SK-N-SH (cell line): ENCODE measurements around the gene PSMG4. TPM values are rescaled to one million over a fixed set of nuclear protein-coding genes. Genes with fewer than 3 reads are reported as not detected.

Source experiments
- CTCF ChIA-PET: fragments of 300-600, 350-600 bp; formaldehyde crosslinking; extraction: SDS; loops from one replicate; lab custom pipeline; 2021; lab: Yijun Ruan, JAX
- POLR2A ChIA-PET: fragments of 350-600 bp; sonication (Branson Sonifier 250); formaldehyde crosslinking; extraction: SDS; loops from one replicate; lab custom pipeline; 2020; ENCODE audit warnings: antibody characterized with exemption, inconsistent platforms; lab: Yijun Ruan, JAX
- DNase-seq: peaks from one replicate; pipeline ENCODE4 v3.0.0; 2012
- H2AFZ ChIP-seq: fragments of 200-600 bp; sonication (generic); 2 replicates; pipeline ENCODE4 v1.8.1; 2016; ENCODE audit warnings: antibody characterized with exemption, mild to moderate bottlenecking, low read depth
- H3F3A ChIP-seq: fragments of 200-600 bp; sonication (generic); replicated peaks from 2 replicates; pipeline ENCODE3; 2016; ENCODE audit warnings: antibody characterized with exemption, mild to moderate bottlenecking; ENCODE audit not compliant: insufficient read depth
- H3K27ac ChIP-seq, 2 experiments: fragments of 200-500 bp in 1 of 2; fragments of 200-600 bp in 1 of 2; sonication (Bioruptor generic) in 1 of 2; sonication (generic), shearing (Covaris generic) in 1 of 2; 2 replicates each; pipeline versions ENCODE4 v1.5.1 to v1.6.1; 2014 to 2016; ENCODE audit warnings: low read depth in 2 of 2, inconsistent platforms in 1 of 2, low read length in 1 of 2, mild to moderate bottlenecking in 1 of 2, mixed read lengths in 1 of 2
- H3K27me3 ChIP-seq: fragments of 200-600 bp; sonication (generic), shearing (Covaris generic); 2 replicates; pipeline ENCODE4 v1.6.1; 2016; ENCODE audit warnings: mixed run types; ENCODE audit not compliant: insufficient read depth
- H3K36me3 ChIP-seq, 2 experiments: fragments of 200-500 bp in 1 of 2; fragments of 200-600 bp in 1 of 2; sonication (Bioruptor generic) in 1 of 2; sonication (generic) in 1 of 2; replicated peaks in 1 of 2; 2 replicates each; pipeline versions ENCODE3 to v1.5.1; 2014 to 2016; ENCODE audit warnings: low read length in 1 of 2, mild to moderate bottlenecking in 1 of 2; ENCODE audit not compliant: insufficient read depth in 2 of 2, control insufficient read depth in 1 of 2
- H3K4me1 ChIP-seq, 2 experiments: fragments of 200-500 bp in 1 of 2; fragments of 200-600 bp in 1 of 2; sonication (Bioruptor generic) in 1 of 2; sonication (generic), shearing (Covaris generic) in 1 of 2; 2 replicates each; pipeline versions ENCODE4 v1.5.1 to v1.6.1; 2014 to 2016; ENCODE audit warnings: low read depth in 1 of 2, low read length in 1 of 2, mixed run types in 1 of 2; ENCODE audit not compliant: insufficient read depth in 2 of 2, control insufficient read depth in 1 of 2
- H3K4me2 ChIP-seq: fragments of 200-600 bp; sonication (generic), shearing (Covaris generic); 2 replicates; pipeline ENCODE4 v1.6.1; 2017; ENCODE audit warnings: mixed run types
- H3K4me3 ChIP-seq, 2 experiments: fragments of 200-500 bp in 1 of 2; fragments of 200-600 bp in 1 of 2; sonication (Bioruptor generic) in 1 of 2; sonication (generic), shearing (Covaris generic) in 1 of 2; 2 replicates each; pipeline versions ENCODE4 v1.5.1 to v1.8.1; 2014 to 2016; ENCODE audit warnings: low read depth in 2 of 2, inconsistent platforms in 1 of 2, low read length in 1 of 2, mild to moderate bottlenecking in 1 of 2, mixed read lengths in 1 of 2, moderate library complexity in 1 of 2
- H3K79me2 ChIP-seq: fragments of 200-600 bp; sonication (generic); 2 replicates; pipeline ENCODE4 v1.8.1; 2017; ENCODE audit warnings: mild to moderate bottlenecking; ENCODE audit not compliant: insufficient read depth
- H3K9ac ChIP-seq: fragments of 200-600 bp; sonication (generic); 2 replicates; pipeline ENCODE4 v1.6.1; 2017; ENCODE audit warnings: mixed run types
- H3K9me2 ChIP-seq: fragments of 200-600 bp; sonication (generic); 2 replicates; pipeline ENCODE4 v1.6.1; 2017; ENCODE audit warnings: mixed run types
- H3K9me3 ChIP-seq: fragments of 200-600 bp; sonication (generic); 2 replicates; pipeline ENCODE4 v1.6.1; 2017; ENCODE audit warnings: mixed run types, mild to moderate bottlenecking, moderate library complexity
- H4K20me1 ChIP-seq: fragments of 200-600 bp; sonication (generic); 2 replicates; pipeline ENCODE4 v1.6.1; 2017; ENCODE audit warnings: mild to moderate bottlenecking, mixed run types; ENCODE audit not compliant: insufficient read depth
- CHD2 ChIP-seq: fragments of 150-350 bp; IDR thresholded peaks from 2 replicates; pipeline ENCODE4 v1.6.1; 2018; ENCODE audit warnings: low read length; ENCODE audit not compliant: partially characterized antibody
- FOXJ3 ChIP-seq: sonication (generic); formaldehyde crosslinking; IDR thresholded peaks from 2 replicates; pipeline ENCODE4 v1.5.1; 2020; ENCODE audit warnings: mild to moderate bottlenecking, missing genetic modification reagents
- GABPA ChIP-seq: IDR thresholded peaks from 2 replicates; pipeline ENCODE4 v1.4.0; 2012; ENCODE audit warnings: low read depth, mild to moderate bottlenecking
- JUND ChIP-seq: IDR thresholded peaks from 2 replicates; pipeline ENCODE4 v1.4.0; 2012
- MEF2A ChIP-seq: IDR thresholded peaks from 2 replicates; pipeline ENCODE4 v1.4.0; 2012; ENCODE audit warnings: low read depth, borderline replicate concordance
- MXI1 ChIP-seq: IDR thresholded peaks from 2 replicates; pipeline ENCODE4 v1.6.1; 2012; ENCODE audit warnings: mild to moderate bottlenecking, low read depth, low read length, improper control_type of control experiment
- NFIC ChIP-seq: IDR thresholded peaks from 2 replicates; pipeline ENCODE4 v1.4.0; 2012; ENCODE audit warnings: borderline replicate concordance
- RXRA ChIP-seq: IDR thresholded peaks from 2 replicates; pipeline ENCODE4 v1.4.0; 2012; ENCODE audit warnings: low read depth, mild to moderate bottlenecking, borderline replicate concordance
- SIN3A ChIP-seq: IDR thresholded peaks from 2 replicates; pipeline ENCODE4 v1.6.1; 2012; ENCODE audit warnings: low read depth, mild to moderate bottlenecking, low read length, moderate library complexity, borderline replicate concordance
- TEAD4 ChIP-seq: IDR thresholded peaks from 2 replicates; pipeline ENCODE4 v1.4.0; 2012; ENCODE audit warnings: mild to moderate bottlenecking, borderline replicate concordance; ENCODE audit not compliant: insufficient read depth
- YY1 ChIP-seq: IDR thresholded peaks from 2 replicates; pipeline ENCODE4 v1.4.0; 2012; ENCODE audit warnings: low read depth, mild to moderate bottlenecking
- WGBS: methylation state at CpG from one replicate; pipeline ENCODE4 v1.1.6; 2017; ENCODE audit warnings: low lambda C conversion rate; 5-methylcytosine and 5-hydroxymethylcytosine counted together
- polyA plus RNA-seq, 3 experiments: library from polyadenylated mRNA; depleted of rRNA; stranded (reverse); fragments of >200 nt; gene quantifications; 2 replicates each; pipeline ENCODE4 v1.2.3, GENCODE V29; 2012
- TF ChIP-seq, protein P1 (sequence below): IDR thresholded peaks from 2 replicates; pipeline ENCODE4 v1.4.0; 2012; ENCODE audit warnings: low read depth
- TF ChIP-seq, protein P2 (sequence below): fragments of 200-600 bp; sonication (generic); IDR thresholded peaks from 2 replicates; pipeline ENCODE4 v1.6.1; 2017; ENCODE audit warnings: antibody characterized with exemption, mild to moderate bottlenecking, moderate library complexity
- TF ChIP-seq, protein P3 (sequence below): IDR thresholded peaks from 2 replicates; pipeline ENCODE4; 2012

The PSMG4 gene
- polyA plus RNA-seq, 1 of the 3 experiments (the other 2 are of a cell fraction): 61.3 TPM

DNA sequence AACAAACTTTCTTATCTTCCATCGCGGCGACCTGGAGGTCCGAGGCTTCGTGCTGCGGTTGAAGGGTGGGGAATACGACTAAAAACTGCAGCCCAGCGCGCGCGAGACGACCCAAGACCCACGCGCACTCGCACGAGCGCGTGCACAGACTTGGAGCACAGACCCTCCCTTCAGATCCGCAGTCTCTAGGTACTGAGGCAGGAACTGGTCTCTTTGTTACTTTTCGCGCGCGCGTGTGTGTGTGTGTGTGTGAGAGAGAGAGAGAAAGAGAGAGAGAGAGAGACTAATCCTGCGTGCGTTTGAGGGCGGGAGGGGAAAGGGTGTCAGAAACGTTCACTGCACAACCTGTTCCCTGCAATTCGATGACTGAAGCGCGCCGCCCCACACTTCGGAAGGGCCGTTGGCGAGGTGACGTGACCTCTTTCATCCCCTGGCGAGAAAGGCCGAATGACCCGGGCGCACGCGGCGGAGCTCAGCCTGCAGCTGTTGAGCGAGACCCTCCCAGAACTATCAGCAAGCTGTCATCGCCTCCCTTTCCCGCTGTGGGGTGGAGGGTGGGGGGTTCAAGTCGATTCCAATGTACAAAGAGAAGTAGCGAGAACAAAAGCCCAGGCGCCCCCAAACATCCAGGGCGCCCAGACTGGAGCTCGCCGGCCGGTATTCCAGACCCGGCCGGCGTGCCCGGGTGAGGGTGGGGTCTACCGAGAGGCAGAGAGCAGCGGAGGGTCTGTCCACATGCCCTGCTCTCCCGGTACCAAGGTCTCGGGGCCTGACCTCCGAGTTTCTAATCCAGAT, 29.8 kb upstream of the PSMG4 start:
- ChIA-PET POLR2A (interaction anchor here (0.8 to 5.1 kb wide), 10 partner anchors 10 to 110 kb away, joined by 3 to 88 read pairs (median 8); partner anchors contain the start of genes BPHL, PSMG4 and TUBB2A), CTCF (interaction anchor here (0.6 to 9.6 kb wide), 11 partner anchors 9 to 89 kb away, joined by 3 to 63 read pairs (median 3); partner anchors contain the start of genes PSMG4 and TUBB2A)
- Histone ChIP-seq H2AFZ (no peak overlapping the region), H3F3A (peaks cover 22% of the 10 kb centered on the region), H4K20me1 (peaks cover 13% of the 10 kb centered on the region), H3K4me2 (peak overlapping the region; percentile 94), H3K4me1 (peaks cover 11 to 17% of the 10 kb centered on the region in 2 experiments; a peak in 3 of 4 replicates), H3K36me3 (peaks cover 0 to 5% of the 10 kb centered on the region in 2 experiments), H3K79me2 (peaks cover 16% of the 10 kb centered on the region; the same call in 1 of the 2 replicates), H3K4me3 (peak overlapping the region; percentile 84 to 86), H3K9me3 (no peaks in the 10 kb centered on the region), H3K9ac (0 out of 2 replicates have a peak overlapping the region, but pooled peaks have one; percentile 10), H3K27ac (peak overlapping the region in 1 of 2 experiments; percentile 97; a peak in 2 of 4 replicates), H3K27me3 (peaks cover 15% of the 10 kb centered on the region; the same call in 1 of the 2 replicates), H3K9me2 (no peaks in the 10 kb centered on the region)
- no peak for DNase-seq
- 0 out of 2 replicates have a peak, but pooled peaks have one; percentile 29 for TF ChIP-seq FOXJ3 (CRISPR knock-in tag)
- no peak for TF ChIP-seq TEAD4
- TF ChIP-seq, protein P1, sequence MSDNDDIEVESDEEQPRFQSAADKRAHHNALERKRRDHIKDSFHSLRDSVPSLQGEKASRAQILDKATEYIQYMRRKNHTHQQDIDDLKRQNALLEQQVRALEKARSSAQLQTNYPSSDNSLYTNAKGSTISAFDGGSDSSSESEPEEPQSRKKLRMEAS: peak; percentile 31; the same call in 1 of the 2 replicates
- TF ChIP-seq MXI1: 0 out of 2 replicates have a peak, but pooled peaks have one; percentile 51
- WGBS: 11% methylated on average over 61 of the region's 62 CpGs

DNA sequence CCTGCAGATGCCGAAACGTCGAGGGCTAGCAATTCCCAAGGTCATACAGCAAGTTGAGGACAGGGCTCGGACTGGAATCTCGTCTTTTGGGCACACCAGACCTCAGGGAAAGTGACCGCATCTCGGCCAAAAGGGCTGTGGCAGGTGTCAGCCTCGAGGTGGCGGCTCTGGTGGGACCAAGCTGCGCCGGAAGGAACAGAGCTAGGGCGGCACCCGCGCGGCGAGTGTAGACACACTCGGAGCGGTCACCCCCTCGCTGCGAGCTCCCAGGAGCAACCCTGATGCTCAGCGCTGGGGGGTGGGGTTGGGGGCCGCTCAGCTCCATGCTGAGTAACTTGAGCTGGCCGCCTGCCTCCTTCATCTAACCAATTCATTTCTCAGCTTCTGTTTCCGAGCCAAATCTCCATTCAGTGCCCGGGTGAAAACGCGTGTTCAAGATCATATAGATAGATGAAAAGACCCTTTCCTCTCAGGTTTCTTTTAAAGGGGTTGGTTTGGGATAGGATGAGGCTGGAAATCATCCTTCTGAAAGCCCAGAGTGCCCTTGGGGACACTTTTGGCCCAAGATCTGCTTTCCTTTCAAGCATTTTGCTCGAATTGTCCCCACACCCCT, 29.1 kb upstream of the PSMG4 start:
- peak; percentile 50 for DNase-seq
- TF ChIP-seq, protein P1: peak; percentile 47; the same call in 1 of the 2 replicates
- peak; percentile 53; the same call in 1 of the 2 replicates for TF ChIP-seq NFIC
- TF ChIP-seq YY1: 0 out of 2 replicates have a peak, but pooled peaks have one; percentile 24
- no peak for TF ChIP-seq MEF2A
- TF ChIP-seq GABPA: peak; percentile 24; the same call in 1 of the 2 replicates
- no peak for TF ChIP-seq JUND
- TF ChIP-seq, protein P2, sequence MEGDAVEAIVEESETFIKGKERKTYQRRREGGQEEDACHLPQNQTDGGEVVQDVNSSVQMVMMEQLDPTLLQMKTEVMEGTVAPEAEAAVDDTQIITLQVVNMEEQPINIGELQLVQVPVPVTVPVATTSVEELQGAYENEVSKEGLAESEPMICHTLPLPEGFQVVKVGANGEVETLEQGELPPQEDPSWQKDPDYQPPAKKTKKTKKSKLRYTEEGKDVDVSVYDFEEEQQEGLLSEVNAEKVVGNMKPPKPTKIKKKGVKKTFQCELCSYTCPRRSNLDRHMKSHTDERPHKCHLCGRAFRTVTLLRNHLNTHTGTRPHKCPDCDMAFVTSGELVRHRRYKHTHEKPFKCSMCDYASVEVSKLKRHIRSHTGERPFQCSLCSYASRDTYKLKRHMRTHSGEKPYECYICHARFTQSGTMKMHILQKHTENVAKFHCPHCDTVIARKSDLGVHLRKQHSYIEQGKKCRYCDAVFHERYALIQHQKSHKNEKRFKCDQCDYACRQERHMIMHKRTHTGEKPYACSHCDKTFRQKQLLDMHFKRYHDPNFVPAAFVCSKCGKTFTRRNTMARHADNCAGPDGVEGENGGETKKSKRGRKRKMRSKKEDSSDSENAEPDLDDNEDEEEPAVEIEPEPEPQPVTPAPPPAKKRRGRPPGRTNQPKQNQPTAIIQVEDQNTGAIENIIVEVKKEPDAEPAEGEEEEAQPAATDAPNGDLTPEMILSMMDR: no peak
- no peak; the same call in none of the 2 replicates for TF ChIP-seq MXI1
- no peak for TF ChIP-seq SIN3A
- TF ChIP-seq, protein P3, sequence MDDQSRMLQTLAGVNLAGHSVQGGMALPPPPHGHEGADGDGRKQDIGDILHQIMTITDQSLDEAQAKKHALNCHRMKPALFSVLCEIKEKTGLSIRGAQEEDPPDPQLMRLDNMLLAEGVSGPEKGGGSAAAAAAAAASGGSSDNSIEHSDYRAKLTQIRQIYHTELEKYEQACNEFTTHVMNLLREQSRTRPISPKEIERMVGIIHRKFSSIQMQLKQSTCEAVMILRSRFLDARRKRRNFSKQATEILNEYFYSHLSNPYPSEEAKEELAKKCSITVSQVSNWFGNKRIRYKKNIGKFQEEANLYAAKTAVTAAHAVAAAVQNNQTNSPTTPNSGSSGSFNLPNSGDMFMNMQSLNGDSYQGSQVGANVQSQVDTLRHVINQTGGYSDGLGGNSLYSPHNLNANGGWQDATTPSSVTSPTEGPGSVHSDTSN: peak; percentile 58
- TF ChIP-seq CHD2: peak; percentile 8
- no peak for TF ChIP-seq RXRA
- TF ChIP-seq, all 33 proteins: peak for 6
- no peaks in the 10 kb centered on the region for H3K9me3 ChIP-seq
- ChIA-PET POLR2A (interaction anchor here (0.8 to 5.1 kb wide), 9 partner anchors 9 to 111 kb away, joined by 3 to 88 read pairs (median 6); partner anchors contain the start of genes BPHL, PSMG4 and TUBB2A), CTCF (interaction anchor here (0.6 to 9.6 kb wide), 9 partner anchors 8 to 89 kb away, joined by 3 to 63 read pairs (median 3); partner anchors contain the start of genes PSMG4 and TUBB2A)
- H3K79me2 ChIP-seq: peaks cover 16% of the 10 kb centered on the region; the same call in 1 of the 2 replicates
- H3K4me3 ChIP-seq: peak overlapping the region; percentile 84 to 86
- no peaks in the 10 kb centered on the region for H3K36me3 ChIP-seq
- H3F3A ChIP-seq: peaks cover 20% of the 10 kb centered on the region
- peak overlapping the region; percentile 94 for H3K4me2 ChIP-seq
- peak overlapping the region; percentile 93; the same call in 1 of the 2 replicates for H3K9ac ChIP-seq
- H3K4me1 ChIP-seq: peaks cover 11 to 17% of the 10 kb centered on the region in 2 experiments; a peak in 3 of 4 replicates
- H3K27me3 ChIP-seq: peaks cover 15% of the 10 kb centered on the region; the same call in 1 of the 2 replicates
- peaks cover 13% of the 10 kb centered on the region for H4K20me1 ChIP-seq
- peak overlapping the region; percentile 90 to 97; a peak in 3 of 4 replicates for H3K27ac ChIP-seq
- H3K9me2 ChIP-seq: no peaks in the 10 kb centered on the region
- no peak overlapping the region for H2AFZ ChIP-seq
- WGBS: 21% methylated on average over 11 of the region's 28 CpGs
